Fibroblast of skin of left quadriceps (primary cell): Measurements from ENCODE around the gene ERC2.

Source experiments
- DNase-seq, 2 experiments: peaks; one replicate each; pipeline ENCODE4 v3.0.0-alpha.2; 2013; ENCODE audit warnings: low read depth in 2 of 2

ERC2 gene

DNA sequence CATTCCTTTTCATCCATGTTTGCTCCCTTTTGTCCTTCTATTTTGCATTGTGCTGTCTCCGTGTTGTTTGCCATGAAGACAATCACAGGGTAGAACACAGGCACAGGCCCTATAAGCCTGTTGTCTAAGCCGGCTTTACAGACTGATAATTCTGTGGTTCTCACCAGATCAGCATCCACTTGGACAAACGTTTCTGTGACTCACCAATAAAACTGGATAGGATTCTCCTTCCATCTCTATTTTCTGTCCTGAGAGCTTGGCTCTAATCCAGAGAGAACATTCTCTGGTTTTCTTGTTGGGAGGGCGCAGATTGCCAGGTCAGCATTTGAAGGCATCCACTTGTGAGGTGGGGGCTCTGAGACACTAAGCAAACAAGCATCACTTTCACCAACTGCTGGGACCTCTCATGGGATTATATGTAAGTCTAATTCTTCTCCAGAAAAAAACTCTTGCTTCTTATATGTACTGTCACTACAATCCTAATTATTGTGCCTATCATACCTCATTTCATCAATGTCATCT lies 101.6 kb downstream of the ERC2 start:
- no peak for DNase-seq

GRCh38 chr3:56365905-56366640 lies 102.2 kb downstream of the ERC2 start:
- no peak for DNase-seq

GRCh38 chr3:56364665-56365064 lies 103.6 kb downstream of the ERC2 start:
- no peak for DNase-seq

DNA sequence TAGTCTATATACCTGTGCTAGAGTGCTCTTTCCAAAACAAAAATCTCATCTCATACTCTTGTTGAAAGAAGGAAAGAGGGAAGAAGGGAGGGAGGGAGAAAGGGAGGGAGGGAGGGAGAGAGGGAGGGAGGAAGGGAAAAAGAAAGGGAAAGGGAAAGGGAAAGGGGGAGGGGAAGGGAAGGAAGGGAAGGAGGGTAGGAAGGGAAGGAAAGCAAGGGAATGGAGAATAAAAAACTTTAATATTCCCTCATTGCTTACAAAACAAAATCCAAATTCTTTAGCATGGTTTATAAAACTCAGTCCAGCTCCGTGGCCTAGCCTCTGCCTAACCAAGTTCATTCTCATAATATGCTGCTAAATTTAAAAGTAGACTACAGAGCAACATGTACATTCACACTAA lies 104.5 kb downstream of the ERC2 start:
- no peak for DNase-seq

DNA sequence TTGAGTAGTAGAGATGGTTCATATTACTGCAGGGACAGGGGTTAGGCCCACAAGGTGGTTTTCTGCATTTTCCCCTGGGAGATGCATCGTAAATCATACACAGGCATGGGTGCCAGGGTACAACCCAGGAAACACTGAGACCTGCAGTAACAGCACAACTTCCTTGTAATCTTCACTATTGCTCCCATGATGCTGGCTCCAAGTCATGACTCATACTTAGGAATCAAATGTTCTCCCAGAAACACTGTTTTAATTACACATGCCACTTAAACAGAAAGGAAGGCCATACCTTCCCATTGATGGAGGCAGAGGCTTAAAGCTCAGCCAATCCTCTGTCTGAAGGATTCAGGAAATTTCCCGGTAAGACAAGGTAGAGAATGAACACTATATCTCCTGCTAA lies 106.5 kb downstream of the ERC2 start:
- no peak for DNase-seq

DNA sequence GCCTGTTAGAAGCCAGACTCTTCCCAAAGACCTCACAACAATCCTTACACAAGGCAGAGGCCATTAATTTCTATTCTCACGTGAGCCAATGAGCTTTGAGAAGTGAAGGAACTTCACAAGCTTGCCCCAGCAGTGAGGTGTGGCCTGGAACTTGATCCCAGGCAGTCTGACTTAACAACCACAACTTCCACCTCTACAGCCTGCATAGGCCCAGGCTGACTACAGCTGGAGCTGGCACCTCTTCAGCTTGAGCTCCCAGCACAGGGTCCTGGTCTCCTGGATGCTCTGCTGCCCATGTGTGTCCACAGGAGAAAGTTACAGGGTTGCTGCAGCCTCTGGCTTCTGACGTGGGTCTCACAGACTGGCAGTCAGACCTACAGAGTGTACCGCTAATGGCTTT lies 111.0 kb downstream of the ERC2 start:
- no peak for DNase-seq

GRCh38 chr3:56356808-56357207 lies 111.5 kb downstream of the ERC2 start:
- DNase-seq: no peak

- no peak for DNase-seq
Observed at GRCh38 chr3:56355570-56356185, 112.6 kb downstream of the ERC2 start.

DNA sequence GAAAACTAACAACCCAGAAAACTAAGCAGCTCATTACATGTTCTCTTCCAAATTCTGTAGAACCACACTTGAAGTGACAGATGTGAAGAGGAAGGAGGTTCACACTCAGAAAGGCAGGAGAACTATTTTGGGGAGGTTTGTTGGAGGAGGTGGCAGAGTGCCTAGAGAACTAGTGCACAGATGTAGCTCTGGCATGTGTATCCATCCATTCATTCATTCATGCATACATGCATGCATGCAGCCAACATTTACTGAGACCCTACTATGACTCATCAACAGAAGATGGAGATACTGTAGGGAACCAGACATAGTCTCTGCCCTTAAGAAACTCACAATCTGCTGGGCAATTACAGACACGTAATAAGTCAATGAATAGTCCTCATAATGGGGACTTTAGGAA lies 116.7 kb downstream of the ERC2 start:
- no peak for DNase-seq

GRCh38 chr3:56347219-56347871 lies 120.9 kb downstream of the ERC2 start:
- no peak for DNase-seq

- no peak for DNase-seq
Observed at GRCh38 chr3:56342475-56342874, 125.8 kb downstream of the ERC2 start.

DNA sequence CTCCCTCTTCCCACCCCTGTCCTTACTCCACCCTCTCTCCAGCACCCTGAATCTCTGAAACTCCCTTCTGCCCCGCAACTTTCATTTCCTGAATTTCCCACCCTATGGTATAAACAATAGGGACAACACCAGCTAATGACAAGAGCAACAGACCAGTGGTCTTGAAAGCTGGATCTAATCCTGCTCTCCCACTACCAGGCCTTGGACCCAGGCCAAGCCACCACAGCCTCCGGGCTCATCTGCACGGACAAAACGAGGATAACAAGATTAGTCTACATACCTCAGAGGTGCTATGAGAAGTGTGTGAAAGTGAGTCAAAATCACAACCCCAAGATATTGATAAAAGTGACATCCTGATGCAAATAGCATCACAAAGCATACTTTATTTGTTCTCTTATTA lies 128.6 kb downstream of the ERC2 start:
- DNase-seq: no peak

DNA sequence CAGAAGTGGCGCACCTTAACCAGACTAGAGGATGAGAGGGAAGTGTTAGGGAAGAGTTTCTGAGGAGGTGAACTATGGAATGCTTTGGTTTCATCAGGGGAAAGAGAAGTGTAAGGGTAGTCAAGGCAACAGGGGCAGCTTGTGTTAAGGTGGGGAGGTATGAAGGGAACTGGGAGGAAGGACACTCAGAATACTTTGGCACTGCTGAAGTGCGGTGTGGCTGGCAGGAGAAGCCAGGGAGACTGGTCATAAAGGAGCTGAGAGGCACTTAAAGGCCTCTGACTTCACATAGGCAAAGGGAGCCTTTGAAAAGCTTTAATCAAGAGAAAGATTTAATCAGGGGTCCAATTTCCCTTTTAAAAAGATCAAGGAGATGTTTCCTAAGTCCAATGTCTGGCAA lies 129.0 kb downstream of the ERC2 start:
- DNase-seq: no peak

DNA sequence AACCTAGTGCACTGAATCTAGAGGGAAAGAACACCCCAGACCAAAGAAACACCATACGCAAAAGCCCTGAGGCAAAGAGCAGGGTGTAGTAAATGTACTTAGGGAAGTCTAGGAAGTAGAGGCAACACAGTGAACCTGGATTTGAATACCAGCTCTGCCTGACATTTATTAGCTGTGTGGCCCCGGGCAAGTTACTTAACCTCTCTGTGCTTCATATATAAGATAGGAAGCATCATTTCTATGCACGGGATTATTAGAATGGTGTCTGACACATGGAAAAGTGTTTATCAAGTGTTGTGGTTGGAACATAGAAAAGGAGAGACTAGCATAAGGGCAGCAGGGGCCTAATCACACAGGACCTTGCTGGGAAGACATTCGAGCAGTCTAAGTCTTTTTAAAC lies 132.2 kb downstream of the ERC2 start:
- DNase-seq: no peak

DNA sequence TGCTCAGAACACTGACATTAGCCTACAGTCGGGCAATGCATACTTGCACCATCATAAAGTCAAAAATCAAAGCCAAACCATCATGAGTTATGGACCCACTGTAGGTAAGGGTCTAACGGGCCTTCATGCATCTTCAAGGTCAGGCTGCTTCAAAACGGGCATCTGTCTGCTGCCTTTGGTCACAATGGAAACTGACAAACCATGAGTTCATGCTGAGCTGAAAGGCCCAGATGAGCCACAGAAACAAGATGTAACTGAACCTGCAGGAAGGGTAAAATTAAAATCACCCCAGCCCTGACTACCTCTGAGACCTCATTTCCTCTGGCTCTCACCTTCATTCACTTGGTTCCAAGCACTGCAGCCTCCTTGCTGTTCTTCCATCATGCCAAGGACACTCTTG lies 143.8 kb downstream of the ERC2 start:
- DNase-seq: no peak

DNA sequence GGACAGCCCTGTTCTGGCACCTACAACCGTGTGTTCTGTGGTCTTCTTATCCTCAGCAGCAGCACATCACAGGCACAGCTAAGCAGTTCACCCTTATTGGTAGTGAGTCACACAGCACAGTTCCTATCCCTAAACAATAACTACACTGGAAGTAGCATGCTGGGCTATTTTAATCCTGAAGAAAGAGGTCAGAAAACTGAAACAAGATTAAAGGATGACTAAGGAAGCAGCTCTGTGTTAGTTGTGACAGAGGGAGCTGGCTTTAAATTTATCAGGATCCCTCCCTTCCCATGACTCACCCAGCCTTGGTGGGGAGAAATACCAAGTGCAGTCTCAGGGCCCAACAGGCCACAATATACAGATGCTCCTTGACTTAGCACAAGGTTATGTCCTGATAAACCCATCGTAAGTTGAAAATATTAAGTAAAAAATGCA lies 144.3 kb downstream of the ERC2 start:
- DNase-seq: peak; percentile 56 to 59

DNA sequence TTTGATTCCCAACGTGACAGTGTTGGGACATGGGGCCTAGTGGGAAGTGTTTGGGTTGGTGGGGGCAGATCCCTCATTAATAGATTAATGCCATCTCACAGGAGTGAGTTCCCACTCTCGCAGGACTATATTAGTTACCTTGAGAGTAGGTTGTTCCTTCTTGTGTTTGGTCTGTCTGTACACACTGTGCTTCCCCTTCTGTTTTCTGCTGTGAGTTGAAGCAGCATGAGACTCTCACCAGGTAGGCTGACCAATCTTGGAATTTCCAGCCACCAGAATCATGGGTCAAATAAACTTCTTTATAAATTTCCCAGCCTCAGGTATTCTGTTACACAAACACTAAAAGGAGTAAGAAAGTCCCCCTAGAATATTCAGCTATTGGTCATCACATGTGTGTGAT lies 145.4 kb downstream of the ERC2 start:
- no peak for DNase-seq

DNA sequence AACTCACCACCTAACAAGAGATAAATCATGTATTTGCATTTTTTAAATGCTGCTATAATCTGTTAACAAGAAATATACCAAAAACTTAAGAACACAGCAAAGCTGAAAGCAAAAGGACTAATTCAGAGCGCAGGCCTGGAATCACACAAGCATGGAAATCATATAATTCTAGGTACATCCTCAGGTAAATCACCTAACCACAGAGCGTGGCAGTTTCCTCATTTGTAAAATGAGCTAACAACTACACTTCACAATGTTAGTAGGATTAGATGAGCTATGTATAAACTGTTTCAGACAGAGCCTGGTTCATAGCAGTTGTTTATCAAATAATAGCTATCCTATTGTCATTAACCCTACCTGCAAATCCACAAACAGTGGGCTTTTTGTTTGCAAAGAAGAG lies 146.4 kb downstream of the ERC2 start:
- no peak for DNase-seq

GRCh38 chr3:56321383-56321782 lies 146.9 kb downstream of the ERC2 start:
- DNase-seq: peak in 1 of 2 experiments; percentile 3

GRCh38 chr3:56320883-56321282 lies 147.4 kb downstream of the ERC2 start:
- no peak for DNase-seq

DNA sequence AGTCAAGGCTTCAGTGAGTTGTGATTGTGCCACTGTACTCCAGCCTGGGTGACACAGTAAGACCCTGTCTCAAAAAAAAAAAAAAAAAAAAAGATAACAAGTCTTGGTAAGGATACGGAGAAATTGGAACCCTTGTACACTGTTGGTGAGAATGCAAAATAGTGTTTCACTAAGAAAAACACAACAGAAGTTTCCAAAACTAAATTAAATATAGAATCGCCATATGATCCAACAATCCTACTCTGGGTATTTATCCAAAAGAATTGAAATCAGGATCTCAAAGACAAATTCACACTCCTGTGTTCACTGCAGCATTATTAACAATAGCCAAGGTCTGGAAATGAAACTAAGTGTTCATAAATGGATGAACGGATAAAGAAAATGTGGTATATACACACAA lies 149.4 kb downstream of the ERC2 start:
- no peak for DNase-seq

GRCh38 chr3:56316944-56317343 lies 151.3 kb downstream of the ERC2 start:
- no peak for DNase-seq

DNA sequence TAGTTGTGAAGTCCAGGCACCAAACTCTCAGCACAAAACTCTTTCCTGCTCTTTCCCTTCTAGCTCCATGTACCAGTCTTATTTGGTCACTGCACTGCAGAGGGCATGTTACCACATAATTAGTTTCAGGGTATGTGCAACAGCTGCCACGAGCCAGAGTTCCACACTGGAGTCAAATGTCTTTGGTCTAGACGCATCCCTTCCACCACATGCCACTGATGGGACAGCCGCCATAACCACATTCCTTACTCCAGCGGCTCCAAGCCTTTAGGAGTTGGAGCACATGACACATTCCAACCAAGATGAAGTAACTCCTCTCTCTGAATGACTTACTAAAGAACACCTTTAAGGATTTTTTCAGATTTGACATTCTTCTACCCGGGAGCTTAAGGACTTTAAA lies 153.4 kb downstream of the ERC2 start:
- peak; percentile 34 to 37 for DNase-seq
